GM18498 (cell line): ENCODE measurements around the gene TTC9.
A peak's percentile ranks its signal among the peaks of the same experiment; 100 is the strongest.

Experiments
- ATAC-seq: cut with Tn5 transposase; IDR thresholded peaks from one replicate; pipeline ENCODE4 v1.9.1; 2021; ENCODE audit warnings: mild to moderate bottlenecking, moderate library complexity; ENCODE audit not compliant: unreplicated experiment

TTC9 gene

GRCh38 chr14:70643967-70644366 lies 2.3 kb downstream of the TTC9 start:
- ATAC-seq = no peak

GRCh38 chr14:70645892-70646291 lies 4.2 kb downstream of the TTC9 start:
- ATAC-seq = no peak

GRCh38 chr14:70646705-70647104 lies 5.0 kb downstream of the TTC9 start:
- no peak for ATAC-seq

GRCh38 chr14:70648346-70648745 lies 6.6 kb downstream of the TTC9 start:
- ATAC-seq = no peak

GRCh38 chr14:70649803-70650202 lies 8.1 kb downstream of the TTC9 start:
- ATAC-seq = no peak

- no peak for ATAC-seq
Observed at GRCh38 chr14:70651522-70651921, 9.8 kb downstream of the TTC9 start.

GRCh38 chr14:70652871-70653270 lies 11.2 kb downstream of the TTC9 start:
- no peak for ATAC-seq

- no peak for ATAC-seq
Observed at GRCh38 chr14:70653662-70654061, 11.9 kb downstream of the TTC9 start.

GRCh38 chr14:70654632-70655031 lies 12.9 kb downstream of the TTC9 start:
- ATAC-seq = peak; percentile 35

- peak; percentile 78 for ATAC-seq
Observed at GRCh38 chr14:70655110-70655826, 13.6 kb downstream of the TTC9 start.

- ATAC-seq = no peak
Observed at GRCh38 chr14:70658899-70659298, 17.2 kb downstream of the TTC9 start.

GRCh38 chr14:70660967-70661893 lies 19.5 kb downstream of the TTC9 start:
- no peak for ATAC-seq

GRCh38 chr14:70662080-70662479 lies 20.4 kb downstream of the TTC9 start:
- no peak for ATAC-seq

- ATAC-seq = no peak
Observed at GRCh38 chr14:70662816-70663215, 21.1 kb downstream of the TTC9 start.

GRCh38 chr14:70663707-70664179 lies 22.0 kb downstream of the TTC9 start:
- peak; percentile 33 for ATAC-seq

- ATAC-seq = peak; percentile 14
Observed at GRCh38 chr14:70664698-70665447, 23.2 kb downstream of the TTC9 start.

- peak; percentile 62 for ATAC-seq
Observed at GRCh38 chr14:70665448-70666360, 24.0 kb downstream of the TTC9 start.

GRCh38 chr14:70666361-70666686 lies 24.6 kb downstream of the TTC9 start:
- no peak for ATAC-seq

- ATAC-seq = no peak
Observed at GRCh38 chr14:70670992-70671651, 29.4 kb downstream of the TTC9 start.
